ENCODE measurements around the gene RNF207.

The RNF207 gene

DNA sequence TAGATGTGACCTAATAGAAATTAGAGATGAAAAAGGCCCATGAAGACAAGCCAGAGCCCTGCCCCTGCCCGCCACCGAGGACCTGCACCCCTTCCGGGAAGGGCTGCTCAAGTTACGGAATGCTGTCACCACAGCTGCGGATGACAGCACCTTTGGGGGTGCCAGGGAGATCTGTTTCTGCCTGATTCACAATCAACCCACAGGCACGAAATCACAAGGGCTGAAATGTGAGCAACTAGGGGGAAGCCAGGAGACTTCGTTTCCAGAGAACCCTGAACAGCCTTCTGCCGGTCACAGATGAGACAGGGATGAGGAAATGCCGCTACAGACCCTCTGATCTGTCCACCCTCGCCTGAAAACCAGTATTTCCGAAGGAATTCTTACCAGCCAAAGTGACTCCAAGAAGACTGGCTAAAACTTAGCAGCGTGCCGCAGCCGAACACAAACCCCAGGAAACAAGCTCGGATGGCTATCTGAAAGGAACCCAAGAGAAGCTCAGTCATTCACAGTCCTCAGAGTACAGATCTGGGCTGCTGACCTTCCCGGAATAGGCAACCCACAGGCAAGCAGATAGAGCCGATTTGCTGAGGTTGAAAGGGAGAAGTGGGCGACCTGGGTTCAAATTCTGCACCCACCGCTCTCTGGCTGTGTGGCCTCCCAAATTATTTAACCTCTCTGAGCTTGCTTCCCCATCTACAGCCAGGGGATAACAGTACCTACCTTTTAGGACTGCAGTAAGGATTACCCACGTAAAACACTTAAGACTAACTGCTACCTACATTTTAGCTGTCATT lies 28.8 kb downstream of the RNF207 start:
- DNase-seq (ENCODE audit: low read depth) = peak; percentile 6

DNA sequence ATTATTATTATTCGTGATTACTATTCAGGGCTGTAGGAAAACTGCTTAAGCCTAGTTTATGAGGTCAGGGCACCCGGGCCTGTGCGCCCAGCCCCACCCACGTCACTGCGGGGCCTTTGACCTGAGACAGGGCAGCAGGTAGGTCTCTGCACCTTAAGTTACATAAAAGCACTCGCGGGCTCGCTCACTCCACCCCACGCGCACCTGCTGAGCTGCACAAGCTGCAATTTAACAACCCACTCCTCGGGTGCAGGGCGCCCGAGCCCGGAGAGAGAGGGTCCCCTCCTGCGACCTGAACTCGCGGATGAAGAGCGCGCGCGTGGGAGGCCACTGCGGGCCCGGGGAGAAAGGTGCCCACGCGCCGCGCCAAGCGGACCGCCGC lies 29.4 kb downstream of the RNF207 start:
- DNase-seq (ENCODE audit: low read depth) = no peak

DNA sequence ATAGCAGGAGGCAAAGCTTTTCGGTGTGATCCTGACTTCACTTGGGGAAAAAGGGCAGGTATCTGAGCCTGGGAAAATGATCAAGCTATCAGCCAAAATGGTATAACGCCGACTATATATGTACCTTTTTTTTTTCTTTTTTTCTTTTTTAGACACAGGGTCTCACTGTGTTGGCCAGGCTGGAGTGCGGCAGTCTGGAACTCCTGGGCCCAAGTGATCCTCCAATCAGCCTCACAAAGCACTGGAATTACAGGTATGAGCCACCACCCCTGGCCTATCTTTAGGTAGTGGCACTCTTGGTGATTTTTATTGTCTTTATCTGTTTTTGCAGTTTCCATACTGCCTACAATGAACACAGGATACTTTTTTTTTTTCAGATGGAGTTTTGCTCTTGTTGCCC lies 31.2 kb downstream of the RNF207 start:
- DNase-seq (ENCODE audit: low read depth) = no peak

DNA sequence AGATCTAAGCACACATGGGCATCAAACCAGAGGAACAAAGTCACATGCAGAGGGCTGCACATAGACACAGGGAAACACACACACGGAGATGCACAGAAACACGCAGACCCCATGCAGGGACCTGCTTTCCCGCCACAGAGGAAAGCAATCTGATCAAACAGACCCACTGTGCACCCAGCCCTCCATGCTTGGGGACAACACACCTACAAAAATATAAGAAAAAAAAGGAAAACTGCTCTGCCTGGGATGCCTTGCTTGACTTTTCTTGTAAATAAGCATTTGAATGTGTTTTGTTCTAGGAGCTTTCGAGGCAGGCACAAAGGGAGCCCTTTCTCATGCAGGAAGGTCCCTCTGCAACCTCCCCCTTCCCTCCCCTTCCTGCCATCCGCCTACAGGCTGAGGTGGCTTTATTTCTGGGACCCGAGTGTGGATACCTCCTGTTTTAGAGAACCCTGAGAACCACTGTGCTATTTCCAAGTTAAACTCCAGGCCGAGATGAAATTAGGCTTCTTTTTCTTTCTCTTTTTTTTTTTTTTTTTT lies 33.4 kb downstream of the RNF207 start:
- no peak for DNase-seq (ENCODE audit: low read depth)

DNA sequence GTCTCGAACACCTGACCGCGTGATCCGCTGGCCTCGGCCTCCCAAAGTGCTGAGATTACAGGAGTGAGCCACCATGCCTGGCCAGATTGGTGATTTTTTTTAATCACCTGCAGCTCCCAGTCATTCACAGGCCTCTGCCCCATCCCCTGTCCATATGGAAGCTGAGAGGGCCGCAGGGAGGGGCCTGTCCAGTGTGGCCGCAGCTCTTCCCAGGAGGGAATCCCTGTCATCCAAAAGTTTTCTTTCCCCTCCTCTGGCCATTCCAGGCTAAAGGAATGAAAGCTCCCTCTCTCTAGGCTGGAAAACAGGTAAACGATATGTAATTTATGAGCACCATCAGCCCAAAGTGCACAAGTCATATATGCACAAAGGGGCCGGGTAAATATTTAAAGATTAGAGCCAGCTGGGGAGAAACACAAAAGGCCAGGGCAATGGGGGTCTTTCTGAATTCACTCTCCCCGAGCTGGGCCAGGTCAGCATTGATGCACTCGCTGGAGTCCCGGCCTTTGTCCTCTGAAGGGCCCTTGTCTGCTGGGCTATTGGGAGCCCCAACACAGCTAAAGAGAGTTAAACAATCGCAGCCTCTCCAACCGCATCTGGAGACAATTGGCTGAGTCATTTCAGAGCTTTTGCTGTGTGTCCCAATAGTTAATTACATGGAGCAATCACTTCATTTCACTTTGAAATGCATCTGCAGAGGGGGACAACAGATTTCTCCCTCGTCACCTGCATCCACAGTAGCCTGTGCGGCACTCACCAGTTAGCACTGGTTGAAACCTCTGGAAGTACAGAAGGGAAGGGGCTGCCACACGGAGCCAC lies 34.2 kb downstream of the RNF207 start:
- peak; percentile 55 for DNase-seq (ENCODE audit: low read depth)

DNA sequence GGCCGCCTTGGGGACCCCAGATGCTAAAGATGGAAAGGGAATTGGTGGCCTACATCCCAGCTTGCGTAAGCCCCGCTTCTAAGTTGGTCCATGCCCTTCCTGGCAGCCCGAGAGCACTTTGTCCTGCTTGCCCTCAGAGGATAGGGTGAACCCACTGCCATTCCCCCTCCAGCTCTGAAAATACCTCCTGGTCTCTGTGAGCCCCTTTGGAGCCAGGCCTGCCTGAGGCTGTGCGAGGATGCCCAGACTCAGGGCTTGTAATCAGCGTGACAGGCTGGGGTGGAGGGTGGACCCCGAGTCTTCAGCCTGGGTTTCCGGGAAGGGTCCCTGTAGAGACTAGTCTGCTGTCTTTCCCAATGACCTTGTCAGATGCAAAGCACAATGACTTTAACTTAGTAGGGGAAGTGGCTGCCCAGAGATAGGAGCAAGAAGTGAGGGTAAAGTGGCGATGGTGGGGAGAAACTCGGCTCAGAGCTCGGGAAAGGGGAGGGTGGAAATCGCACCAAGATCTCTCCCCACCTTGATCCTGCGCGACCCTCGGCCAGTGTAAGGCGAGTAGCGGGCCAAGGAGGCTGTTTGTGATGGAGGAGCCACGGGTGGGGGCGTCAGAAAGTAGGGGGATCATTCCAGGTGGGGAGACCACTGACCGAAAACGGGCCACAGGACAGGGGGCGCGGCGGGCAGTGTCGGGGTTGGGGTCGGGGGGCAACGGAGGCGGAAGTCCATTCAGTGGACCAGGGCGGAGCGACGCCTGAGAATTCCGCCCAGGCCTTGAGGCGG lies 35.4 kb downstream of the RNF207 start:
- DNase-seq (ENCODE audit: low read depth) = no peak

DNA sequence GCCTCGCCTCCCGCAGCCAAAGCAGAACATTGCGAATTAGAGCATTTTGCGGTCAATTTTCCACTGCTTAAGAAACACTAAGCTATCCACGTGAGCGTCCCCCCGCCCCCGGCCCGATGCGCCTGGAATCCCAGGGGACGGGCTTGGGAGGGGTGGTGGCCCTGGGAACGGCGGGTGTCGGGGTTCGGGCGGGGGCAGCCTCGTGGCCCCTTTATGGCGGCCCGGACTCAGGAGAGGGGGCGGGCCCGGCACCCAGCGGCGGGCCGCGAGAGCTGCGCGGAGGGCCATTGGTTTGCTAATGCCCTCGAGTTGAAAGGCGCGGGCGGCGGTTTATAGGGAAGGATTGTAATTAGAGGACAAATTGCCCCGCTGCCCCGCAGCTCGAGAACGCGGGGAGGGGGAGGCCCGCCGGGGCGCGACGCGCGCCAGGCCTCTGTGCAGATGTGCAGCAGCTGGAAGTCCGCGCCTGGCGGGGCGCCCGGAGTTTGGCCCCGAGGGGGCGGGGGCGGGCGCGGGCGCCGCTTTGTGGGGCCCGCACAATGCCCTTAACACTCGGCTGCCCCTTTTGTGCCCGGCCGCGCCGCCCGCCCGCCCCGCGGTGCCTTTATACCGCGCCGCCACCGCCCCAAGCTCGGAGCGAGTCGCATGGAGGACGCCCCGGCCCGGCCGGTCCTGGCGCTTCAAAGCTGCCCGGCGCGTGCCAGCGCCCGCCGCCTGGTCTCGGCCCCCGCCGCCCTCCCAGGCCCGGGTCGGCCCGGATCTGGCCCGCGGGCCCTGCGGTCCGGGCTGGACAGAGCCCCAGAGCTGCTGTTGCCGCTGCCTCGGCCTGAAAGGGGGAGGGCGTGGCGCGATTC lies 36.2 kb downstream of the RNF207 start:
- peak; percentile 31 for DNase-seq (ENCODE audit: low read depth)

DNA sequence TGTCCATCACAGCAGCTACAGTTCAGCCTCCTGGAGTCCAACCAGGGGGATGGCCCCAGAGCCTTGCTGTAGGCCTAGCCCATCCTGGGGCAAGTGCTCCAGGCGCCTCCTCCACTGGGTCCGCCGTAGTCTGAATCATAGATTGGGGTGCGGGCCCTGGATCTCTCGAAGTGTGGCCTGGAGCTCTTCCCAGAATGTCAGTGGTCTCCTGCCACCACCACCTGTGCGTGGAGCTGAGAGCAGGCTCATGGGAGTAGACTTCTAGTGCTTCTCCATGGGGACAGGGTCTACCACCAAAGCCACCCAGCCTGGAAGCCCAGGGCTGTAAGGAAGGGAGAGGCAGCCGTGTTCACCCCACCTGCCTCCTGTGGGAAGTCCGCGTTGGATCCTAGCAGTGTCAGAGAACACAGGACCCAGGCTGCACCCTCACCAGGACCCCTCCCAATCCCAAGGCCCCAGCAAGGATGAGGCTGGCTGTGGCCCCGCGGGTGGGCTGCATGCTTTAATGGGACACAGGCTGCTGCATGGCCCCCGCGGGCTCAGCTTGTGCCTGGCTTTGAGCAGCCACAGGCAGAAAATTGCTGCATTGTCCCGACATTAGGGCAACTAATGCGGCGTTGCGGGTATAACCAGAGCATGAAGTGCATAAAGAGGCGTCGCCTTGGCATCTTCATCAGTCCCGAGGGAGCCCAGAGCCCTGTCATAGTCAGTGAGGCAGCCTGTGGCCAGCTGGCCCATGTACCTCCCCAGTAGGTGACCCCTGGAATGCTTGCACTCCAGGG lies 37.3 kb downstream of the RNF207 start:
- no peak for DNase-seq (ENCODE audit: low read depth)

DNA sequence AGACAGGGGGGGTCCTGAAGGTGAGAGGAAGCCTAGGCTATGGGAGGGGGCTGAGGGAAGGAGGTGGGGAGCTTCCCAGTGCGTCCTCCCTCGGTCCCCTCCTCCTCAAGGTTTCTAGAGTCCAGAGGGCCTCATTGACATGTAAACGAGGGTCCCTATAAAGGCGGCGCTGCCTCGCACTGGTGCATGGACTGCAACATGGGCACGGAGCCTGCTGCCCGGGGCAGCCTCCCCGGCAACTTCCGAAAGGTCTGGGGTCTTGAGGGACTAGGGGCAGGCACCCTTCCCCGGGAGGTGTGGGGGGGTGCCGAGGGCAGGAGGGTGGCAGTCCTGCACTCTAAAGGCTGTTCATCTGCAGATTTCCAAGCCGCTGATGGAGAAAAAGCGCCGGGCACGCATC lies 38.1 kb downstream of the RNF207 start, which contains the start of gene HES3:
TSS of gene HES3 (plus strand) at position 187 of the 400 bp plus-strand sequence. CDS start at position 374, 187 bp downstream.
- DNase-seq (ENCODE audit: low read depth) = no peak

DNA sequence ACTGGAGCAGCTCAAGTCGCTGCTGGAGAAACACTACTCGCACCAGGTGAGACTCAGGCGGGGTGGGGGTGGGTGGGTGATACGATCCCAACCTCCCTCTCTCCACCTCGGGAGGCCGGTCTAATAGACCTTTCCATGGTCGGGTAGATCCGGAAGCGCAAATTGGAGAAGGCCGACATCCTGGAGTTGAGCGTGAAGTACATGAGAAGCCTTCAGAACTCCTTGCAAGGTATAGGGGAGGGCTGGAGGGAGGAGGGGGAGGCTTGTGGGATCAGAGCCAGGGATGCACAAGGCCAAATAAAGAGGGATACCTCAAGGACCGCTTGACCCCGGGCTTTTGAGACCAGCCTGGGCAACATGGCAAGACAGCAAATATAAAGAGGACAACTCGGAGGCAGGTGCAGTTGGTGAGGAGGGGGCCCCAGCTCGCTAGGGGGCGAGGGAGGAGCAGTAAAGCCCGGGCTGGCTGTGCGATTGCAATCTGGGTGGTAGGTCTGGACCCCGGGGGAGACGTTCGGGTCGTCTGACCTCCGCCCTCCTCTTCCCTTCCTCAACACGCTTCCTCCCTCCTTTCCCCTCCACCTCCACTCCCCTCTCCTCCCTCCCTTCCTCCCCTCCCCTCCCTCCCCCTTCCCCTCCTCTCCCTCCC lies 38.6 kb downstream of the RNF207 start:
- no peak for DNase-seq (ENCODE audit: low read depth)

DNA sequence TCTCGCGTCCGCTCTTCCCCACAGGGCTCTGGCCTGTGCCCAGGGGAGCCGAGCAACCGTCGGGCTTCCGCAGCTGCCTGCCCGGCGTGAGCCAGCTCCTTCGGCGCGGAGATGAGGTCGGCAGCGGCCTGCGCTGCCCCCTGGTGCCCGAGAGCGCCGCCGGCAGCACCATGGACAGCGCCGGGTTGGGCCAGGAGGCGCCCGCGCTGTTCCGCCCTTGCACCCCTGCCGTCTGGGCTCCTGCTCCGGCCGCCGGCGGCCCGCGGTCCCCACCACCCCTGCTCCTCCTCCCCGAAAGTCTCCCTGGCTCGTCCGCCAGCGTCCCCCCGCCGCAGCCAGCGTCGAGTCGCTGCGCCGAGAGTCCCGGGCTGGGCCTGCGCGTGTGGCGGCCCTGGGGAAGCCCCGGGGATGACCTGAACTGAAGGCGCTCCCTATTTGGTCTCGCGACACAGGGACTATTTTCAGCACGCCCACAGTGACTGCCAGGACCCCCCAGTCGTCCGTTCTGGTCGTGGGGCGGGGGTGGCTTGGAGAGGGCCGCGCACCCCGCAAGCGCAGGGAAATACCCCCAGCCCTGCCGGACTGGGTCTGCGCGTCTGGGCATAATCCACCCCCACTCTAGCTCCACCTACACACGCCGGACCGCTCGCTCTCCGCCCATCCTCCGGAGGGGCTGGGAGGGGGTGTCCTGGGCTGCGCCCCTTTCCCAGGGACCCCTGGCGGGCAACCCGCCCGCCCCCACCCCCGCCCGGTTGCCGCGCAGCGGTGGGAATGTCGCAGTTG lies 39.4 kb downstream of the RNF207 start:
- DNase-seq (ENCODE audit: low read depth) = peak; percentile 60

DNA sequence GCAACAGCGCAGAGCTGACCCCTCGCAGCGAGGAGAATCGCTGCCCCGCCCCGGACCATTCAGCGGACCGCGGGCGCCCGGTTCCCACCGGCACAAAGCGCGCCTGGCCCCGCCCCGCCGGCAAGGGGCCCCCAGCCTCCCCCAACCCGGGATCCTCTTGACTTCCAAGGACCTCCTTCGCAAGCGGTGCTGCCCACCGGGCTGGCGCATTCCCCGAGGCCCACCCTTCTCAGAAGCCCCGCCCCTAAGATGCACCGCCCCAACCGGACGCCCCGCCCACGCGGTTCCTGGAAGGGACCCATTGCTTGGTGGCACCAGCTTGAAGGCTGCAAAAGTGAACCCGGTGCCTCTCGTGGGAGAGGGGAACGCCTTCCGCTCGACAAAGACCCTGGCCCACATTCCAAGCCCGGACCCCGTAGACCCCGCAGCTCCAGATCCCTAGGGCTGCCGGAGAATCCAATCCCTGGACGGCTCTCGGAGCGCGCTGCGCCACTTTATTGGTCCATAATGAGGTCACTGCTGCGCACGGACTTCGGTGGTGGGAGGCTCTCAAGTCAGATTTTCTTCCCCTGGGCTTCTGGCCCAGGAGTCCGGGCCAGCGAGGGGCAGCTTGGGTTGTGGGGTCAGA lies 40.1 kb downstream of the RNF207 start:
- no peak for DNase-seq (ENCODE audit: low read depth)

DNA sequence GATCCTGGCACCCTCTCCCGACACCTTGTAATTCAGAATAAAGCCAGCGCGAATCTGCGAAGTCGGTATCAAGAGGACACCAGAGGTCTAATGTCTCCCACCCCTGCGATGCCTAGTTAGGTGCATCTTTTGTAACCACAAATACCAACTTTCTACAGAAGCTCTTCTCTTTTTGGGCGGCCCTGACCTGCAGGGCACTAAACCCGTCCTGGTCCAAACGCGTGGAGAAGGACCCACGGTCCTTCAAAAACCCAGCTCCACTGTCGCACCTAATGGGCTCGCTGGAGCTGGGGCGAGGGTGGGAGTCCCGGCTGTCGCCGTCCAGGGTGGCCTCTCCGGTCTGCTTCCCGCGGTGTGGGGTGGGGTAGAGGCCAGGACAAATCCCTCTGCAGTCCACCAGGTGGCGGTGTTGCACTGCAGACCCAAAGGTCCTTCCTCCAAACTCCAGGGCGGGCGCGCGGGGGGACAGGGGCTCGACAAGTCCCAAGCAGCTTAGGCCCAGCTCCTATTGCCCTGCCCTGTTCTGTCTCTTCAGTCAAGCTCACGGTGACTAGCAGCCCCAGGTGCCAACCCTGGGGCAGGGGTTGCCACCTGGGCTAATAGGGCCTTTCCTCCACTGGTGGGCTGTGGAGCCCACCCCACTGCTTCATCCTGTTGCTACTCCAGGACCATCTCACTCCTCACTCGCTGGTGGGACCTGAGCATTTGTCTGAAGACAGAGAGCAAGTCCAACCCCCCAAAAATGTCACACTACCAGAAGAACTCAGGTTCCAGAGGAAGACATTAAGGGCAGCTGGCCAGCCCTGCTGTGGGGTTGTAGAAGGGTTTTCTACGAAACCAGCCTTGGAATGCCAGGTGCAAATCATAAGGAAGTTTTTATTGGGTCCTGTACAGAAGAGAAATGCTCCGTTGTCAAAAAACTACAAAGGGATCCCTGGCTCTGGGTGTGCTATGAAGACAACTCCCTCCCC lies 40.9 kb downstream of the RNF207 start:
- DNase-seq (ENCODE audit: low read depth) = peak; percentile 42

DNA sequence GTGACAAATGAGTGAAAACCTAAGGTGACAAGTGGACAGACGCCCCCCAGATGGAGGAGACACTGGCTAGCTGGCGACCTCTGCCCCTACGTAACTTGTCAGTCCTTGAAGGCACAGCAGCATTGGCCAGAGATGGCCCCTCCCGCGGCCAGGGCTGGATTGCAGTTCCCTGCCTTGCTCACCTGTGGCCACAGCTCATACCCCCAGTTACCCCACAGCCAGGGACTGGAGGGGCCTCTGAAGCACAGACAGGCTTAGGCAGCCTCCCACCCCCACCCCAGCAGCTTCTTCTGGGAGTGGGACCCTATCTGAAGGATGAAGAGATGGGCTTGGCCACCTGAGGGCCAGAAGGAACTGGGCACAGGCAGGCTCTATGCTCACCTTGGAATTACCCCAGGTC lies 41.7 kb downstream of the RNF207 start:
- DNase-seq (ENCODE audit: low read depth) = no peak

DNA sequence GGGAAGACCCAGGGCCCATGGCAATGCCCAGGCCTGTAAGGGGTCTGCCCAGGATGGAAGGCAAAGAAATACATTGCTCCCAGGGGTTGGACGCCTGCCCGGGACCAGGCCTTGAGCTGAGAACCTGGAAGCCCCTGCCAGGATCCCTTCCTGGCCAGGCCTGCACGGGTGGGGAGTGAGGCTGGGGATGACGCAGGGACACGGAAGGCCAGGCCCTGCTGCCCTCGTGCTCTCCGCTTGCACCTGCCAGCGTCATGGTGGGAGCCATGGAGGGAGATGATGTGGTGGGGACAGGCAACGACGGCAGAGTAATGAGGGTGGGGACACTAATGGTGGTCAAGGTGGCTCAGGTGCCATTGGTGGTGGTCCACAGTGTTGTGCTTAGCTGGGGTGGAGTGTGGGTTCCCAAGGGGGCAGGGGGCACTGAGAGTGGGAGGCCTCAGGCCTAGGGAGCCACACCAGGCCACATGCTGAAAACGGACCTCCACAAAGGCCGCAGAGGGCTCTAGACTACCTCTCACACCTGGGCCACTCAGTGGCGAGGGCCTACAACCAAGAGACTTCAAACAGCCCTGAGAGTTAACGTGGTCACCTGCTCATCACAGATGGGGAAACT lies 42.4 kb downstream of the RNF207 start:
- no peak for DNase-seq (ENCODE audit: low read depth)

DNA sequence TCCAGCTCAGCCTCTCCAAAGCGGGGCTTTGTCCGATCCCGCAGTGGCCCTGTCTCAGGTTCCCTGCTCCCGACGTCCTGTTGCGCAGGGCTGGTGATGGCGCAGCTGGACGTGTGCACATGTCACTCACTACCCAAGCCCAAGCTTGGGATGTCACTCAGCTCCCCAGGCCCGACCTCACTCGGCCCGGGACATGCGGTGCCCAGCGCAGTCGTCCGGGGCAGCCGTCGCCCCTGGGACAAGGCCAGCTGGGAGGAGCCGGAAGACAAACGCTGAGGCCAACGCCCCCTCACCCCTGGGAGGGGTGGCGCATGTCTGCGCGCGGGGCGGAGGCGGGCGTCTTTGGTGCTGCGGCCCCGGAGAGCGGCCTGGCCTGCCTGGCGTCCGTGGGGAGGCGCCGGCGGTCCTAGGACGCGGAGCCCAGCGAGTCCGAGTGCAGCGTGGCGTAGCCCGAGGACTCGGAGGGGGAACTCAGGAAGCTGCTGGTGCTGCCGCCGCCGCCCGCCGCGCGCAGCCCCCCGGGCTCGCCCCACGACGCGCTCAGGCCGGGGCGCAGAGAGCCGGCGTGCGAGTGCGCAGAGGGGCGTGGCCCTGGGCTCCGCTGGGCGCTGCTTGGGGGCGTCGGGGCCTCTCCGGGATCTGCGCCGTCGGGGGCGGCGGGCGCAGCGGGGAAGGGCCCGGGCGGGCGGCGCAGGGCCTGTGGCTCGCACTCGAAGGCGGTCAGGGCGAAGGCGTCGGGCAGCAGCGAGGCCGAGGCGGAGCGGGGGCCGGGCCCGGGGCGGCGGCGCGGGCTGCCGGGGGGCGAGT lies 43.2 kb downstream of the RNF207 start:
- DNase-seq (ENCODE audit: low read depth) = peak; percentile 17

Measured in amniotic epithelial cell (primary cell).